Neural cell (in vitro differentiated cells): Measurements from ENCODE around the gene UQCRC1. TPM values are rescaled to one million over a fixed set of nuclear protein-coding genes. Genes with fewer than 3 reads are reported as not detected.

ENCODE experiments used
- H2AFZ ChIP-seq: fragments of 200-600, 300-800 bp; sonication (generic), shearing (Covaris generic); 2 replicates; pipeline ENCODE4 v1.6.0; 2014; ENCODE audit warnings: low read depth, mild to moderate bottlenecking, antibody characterized with exemption, low read length, moderate library complexity
- H3F3A ChIP-seq: fragments of 200-600 bp; shearing (Covaris generic); 2 replicates; pipeline ENCODE4 v1.6.1; 2016; ENCODE audit warnings: mild to moderate bottlenecking, moderate library complexity, mixed read lengths, antibody characterized with exemption, low read length; ENCODE audit not compliant: insufficient read depth, poor library complexity, severe bottlenecking
- H3K27ac ChIP-seq: fragments of 200-600, 300-800 bp; sonication (generic), shearing (Covaris generic); 2 replicates; pipeline ENCODE4 v1.5.1; 2014; ENCODE audit warnings: mild to moderate bottlenecking, low read length, moderate library complexity
- H3K27me3 ChIP-seq: fragments of 300-800, 200-600 bp; sonication (generic), shearing (Covaris generic); 2 replicates; pipeline ENCODE4 v1.6.0; 2014; ENCODE audit warnings: mild to moderate bottlenecking, low read depth, low read length, moderate library complexity; ENCODE audit not compliant: insufficient read depth
- H3K36me3 ChIP-seq: fragments of 300-800, 200-600 bp; sonication (generic), shearing (Covaris generic); 2 replicates; pipeline ENCODE4 v1.5.1; 2014; ENCODE audit warnings: mild to moderate bottlenecking, antibody characterized with exemption, low read length, moderate library complexity; ENCODE audit not compliant: insufficient read depth
- H3K4me2 ChIP-seq: fragments of 300-800, 200-600 bp; sonication (generic), shearing (Covaris generic); 2 replicates; pipeline ENCODE4 v1.6.0; 2014; ENCODE audit warnings: mild to moderate bottlenecking, low read length
- H3K4me3 ChIP-seq: fragments of 300-800, 200-600 bp; sonication (generic), shearing (Covaris generic); 2 replicates; pipeline ENCODE4 v1.5.1; 2014; ENCODE audit warnings: mild to moderate bottlenecking, low read length, moderate library complexity
- H3K79me2 ChIP-seq: fragments of 200-600 bp; shearing (Covaris generic); replicated peaks from 2 replicates; pipeline ENCODE4 v1.6.0; 2014; ENCODE audit warnings: mild to moderate bottlenecking, low read length, moderate library complexity; ENCODE audit not compliant: insufficient read depth
- H3K9ac ChIP-seq: fragments of 300-800, 200-600 bp; sonication (generic), shearing (Covaris generic); 2 replicates; pipeline ENCODE4 v1.6.1; 2016; ENCODE audit warnings: mild to moderate bottlenecking, low read length, mixed read lengths
- H3K9me2 ChIP-seq: fragments of 200-600 bp; shearing (Covaris generic); 2 replicates; pipeline ENCODE4 v1.6.1; 2016; ENCODE audit warnings: mild to moderate bottlenecking, low read length, mixed read lengths; ENCODE audit not compliant: insufficient read depth
- H3K9me3 ChIP-seq: fragments of 200-600, 300-800 bp; sonication (generic), shearing (Covaris generic); 2 replicates; pipeline ENCODE4 v1.6.1; 2016; ENCODE audit warnings: mild to moderate bottlenecking, mixed run types, low read length, moderate library complexity, mixed read lengths
- H4K20me1 ChIP-seq: fragments of 200-600 bp; shearing (Covaris generic); 2 replicates; pipeline ENCODE4 v1.6.1; 2016; ENCODE audit warnings: mild to moderate bottlenecking, mixed run types; ENCODE audit not compliant: insufficient read depth
- CTCF ChIP-seq: fragments of 450-650 bp; IDR thresholded peaks from 2 replicates; pipeline ENCODE4 v1.5.1; 2014; ENCODE audit warnings: antibody characterized with exemption, mild to moderate bottlenecking, moderate library complexity; ENCODE audit not compliant: poor library complexity, severe bottlenecking
- EP300 ChIP-seq: fragments of 450-650 bp; conservative IDR thresholded peaks from 2 replicates; pipeline ENCODE4 v1.6.1; 2014; ENCODE audit warnings: antibody characterized with exemption, mild to moderate bottlenecking, moderate library complexity; ENCODE audit not compliant: poor library complexity, severe bottlenecking
- EZH2 ChIP-seq: fragments of 200-600, 300-800 bp; shearing (Covaris generic), sonication (generic); IDR thresholded peaks from 2 replicates; pipeline ENCODE4 v1.6.1; 2014; ENCODE audit warnings: antibody characterized with exemption, low read length, borderline replicate concordance, mild to moderate bottlenecking; ENCODE audit not compliant: insufficient read depth, poor library complexity, severe bottlenecking
- MXI1 ChIP-seq: fragments of 450-650 bp; conservative IDR thresholded peaks from 2 replicates; pipeline ENCODE4 v1.6.1; 2014; ENCODE audit warnings: antibody characterized with exemption, mild to moderate bottlenecking; ENCODE audit not compliant: poor library complexity, severe bottlenecking
- POLR2AphosphoS5 ChIP-seq: IDR thresholded peaks from 2 replicates; pipeline ENCODE4 v1.6.1; 2012
- RAD21 ChIP-seq: fragments of 450-650 bp; conservative IDR thresholded peaks from 2 replicates; pipeline ENCODE4 v1.6.1; 2014; ENCODE audit warnings: antibody characterized with exemption, mild to moderate bottlenecking, moderate library complexity
- REST ChIP-seq: IDR thresholded peaks from 2 replicates; pipeline ENCODE4 v1.6.1; 2012; ENCODE audit warnings: borderline replicate concordance
- SMC3 ChIP-seq: fragments of 450-650 bp; conservative IDR thresholded peaks from 2 replicates; pipeline ENCODE4 v1.6.1; 2014; ENCODE audit warnings: antibody characterized with exemption, mild to moderate bottlenecking, moderate library complexity; ENCODE audit not compliant: poor library complexity
- TAF1 ChIP-seq: IDR thresholded peaks from 2 replicates; pipeline ENCODE4 v1.6.1; 2012; ENCODE audit warnings: low read depth
- polyA plus RNA-seq: library from polyadenylated mRNA; depleted of rRNA; stranded (reverse); fragments of >200 nt; gene quantifications from 2 replicates; pipeline ENCODE4 v1.2.3, GENCODE V29; 2014

UQCRC1 gene
- polyA plus RNA-seq, 1 donor from 2014 or later: 333 TPM

GRCh38 chr3:48623851-48624547 is 14.6 kb upstream of the UQCRC1 start:
- H3K9me3 ChIP-seq: no peaks in the 10 kb centered on the region
- no peaks in the 10 kb centered on the region for H3K36me3 ChIP-seq
- H3K27ac ChIP-seq: no peak overlapping the region
- H2AFZ ChIP-seq: no peak overlapping the region
- no peak overlapping the region for H3K4me2 ChIP-seq
- H3F3A ChIP-seq: no peaks in the 10 kb centered on the region
- no peaks in the 10 kb centered on the region for H3K27me3 ChIP-seq
- no peaks in the 10 kb centered on the region for H4K20me1 ChIP-seq
- no peaks in the 10 kb centered on the region for H3K9me2 ChIP-seq
- no peak overlapping the region for H3K9ac ChIP-seq
- no peaks in the 10 kb centered on the region for H3K79me2 ChIP-seq
- TF ChIP-seq POLR2AphosphoS5: no peak
- TF ChIP-seq TAF1: no peak
- TF ChIP-seq EZH2: no peak
- no peak for TF ChIP-seq MXI1
- TF ChIP-seq RAD21: no peak
- no peak for TF ChIP-seq EP300
- no peak for TF ChIP-seq SMC3
- no peak for TF ChIP-seq REST
- no peak for TF ChIP-seq CTCF
- no peak overlapping the region for H3K4me3 ChIP-seq

DNA sequence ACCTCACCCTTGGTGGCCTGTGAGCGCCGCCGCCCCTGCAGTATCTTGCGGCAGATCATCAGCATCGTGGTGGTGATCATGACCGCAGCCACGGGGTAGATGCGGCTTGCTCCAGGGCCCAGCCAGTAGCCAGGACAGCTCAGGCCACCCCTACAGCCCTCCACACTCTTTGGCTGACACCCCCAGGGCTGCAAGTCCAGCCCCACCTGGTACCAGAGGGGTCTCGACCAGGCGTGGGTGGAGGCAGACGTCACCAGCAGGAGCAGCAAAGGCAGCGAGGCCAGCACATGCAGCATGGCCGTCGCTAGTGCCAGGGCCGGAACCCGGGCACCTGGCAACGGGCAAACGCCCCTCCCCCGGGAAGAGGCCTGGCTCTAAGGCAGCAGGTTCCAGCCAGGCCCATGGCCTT is 12.0 kb upstream of the UQCRC1 start, which contains the start of gene TMEM89:
Gene TMEM89 (minus strand): TSS at position 309 of the 409 bp plus-strand sequence. CDS start 13 bp downstream, at position 296.
- no peaks in the 10 kb centered on the region for H3K79me2 ChIP-seq
- H2AFZ ChIP-seq: no peak within 1 kb of the TSS
- H3K4me2 ChIP-seq: no peak within 1 kb of the TSS
- TF ChIP-seq SMC3 (no peak), CTCF (no peak), MXI1 (no peak), RAD21 (no peak), EP300 (no peak), EZH2 (no peak)
- no peaks in the 10 kb centered on the region for H3K36me3 ChIP-seq
- H4K20me1 ChIP-seq: no peaks in the 10 kb centered on the region
- H3K4me3 ChIP-seq: no peak within 1 kb of the TSS
- no peaks in the 10 kb centered on the region for H3K9me3 ChIP-seq
- H3F3A ChIP-seq: no peaks in the 10 kb centered on the region
- H3K9ac ChIP-seq: no peak within 1 kb of the TSS
- H3K27me3 ChIP-seq: no peaks in the 10 kb centered on the region
- H3K27ac ChIP-seq: no peak within 1 kb of the TSS
- H3K9me2 ChIP-seq: no peaks in the 10 kb centered on the region
